Measurements from ENCODE around the gene WFDC1.

DNA sequence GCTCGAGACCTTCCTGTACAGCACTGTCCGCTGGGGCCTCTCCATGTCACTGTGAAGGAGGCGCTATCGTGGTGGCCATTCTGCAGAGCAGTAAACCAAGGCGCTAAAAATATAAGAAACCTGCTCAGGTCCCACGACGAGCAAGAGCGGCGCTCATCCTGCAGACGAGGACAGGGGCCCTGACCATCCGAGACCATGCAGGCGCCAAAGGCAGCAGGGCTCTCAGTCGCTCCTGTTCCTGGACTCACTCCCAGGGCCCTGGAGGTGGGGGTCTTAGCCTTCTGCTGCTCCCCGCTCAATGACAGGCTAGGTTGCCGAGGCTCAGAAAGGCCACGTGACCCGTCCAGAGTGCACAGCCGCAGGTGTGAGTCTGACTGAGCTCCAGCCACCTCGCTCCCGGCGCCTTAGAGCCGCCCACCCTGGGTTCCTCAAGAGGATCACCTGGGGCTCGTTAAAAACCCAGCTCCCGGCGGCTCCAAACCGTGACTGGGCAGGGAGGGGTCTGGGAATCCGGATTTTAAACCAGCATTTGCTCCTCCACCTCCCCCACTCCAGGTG, 73.2 kb downstream of the WFDC1 start:
- TF ChIP-seq, protein P1, sequence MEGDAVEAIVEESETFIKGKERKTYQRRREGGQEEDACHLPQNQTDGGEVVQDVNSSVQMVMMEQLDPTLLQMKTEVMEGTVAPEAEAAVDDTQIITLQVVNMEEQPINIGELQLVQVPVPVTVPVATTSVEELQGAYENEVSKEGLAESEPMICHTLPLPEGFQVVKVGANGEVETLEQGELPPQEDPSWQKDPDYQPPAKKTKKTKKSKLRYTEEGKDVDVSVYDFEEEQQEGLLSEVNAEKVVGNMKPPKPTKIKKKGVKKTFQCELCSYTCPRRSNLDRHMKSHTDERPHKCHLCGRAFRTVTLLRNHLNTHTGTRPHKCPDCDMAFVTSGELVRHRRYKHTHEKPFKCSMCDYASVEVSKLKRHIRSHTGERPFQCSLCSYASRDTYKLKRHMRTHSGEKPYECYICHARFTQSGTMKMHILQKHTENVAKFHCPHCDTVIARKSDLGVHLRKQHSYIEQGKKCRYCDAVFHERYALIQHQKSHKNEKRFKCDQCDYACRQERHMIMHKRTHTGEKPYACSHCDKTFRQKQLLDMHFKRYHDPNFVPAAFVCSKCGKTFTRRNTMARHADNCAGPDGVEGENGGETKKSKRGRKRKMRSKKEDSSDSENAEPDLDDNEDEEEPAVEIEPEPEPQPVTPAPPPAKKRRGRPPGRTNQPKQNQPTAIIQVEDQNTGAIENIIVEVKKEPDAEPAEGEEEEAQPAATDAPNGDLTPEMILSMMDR (IDR thresholded peaks at IDR 0.05), result no peak
- no peak for TF ChIP-seq POLR2A (IDR thresholded peaks at IDR 0.05)
